Activated T-cell treated with anti-CD3 and anti-CD28 coated beads for 1 hour (primary cell): ENCODE data around the gene CMBL.
"Not testable (repeated sequence)": the region's sequence is repeated elsewhere in the genome, so short reads cannot be mapped to it uniquely, and the experiment has no call there.

Experiments
- DNase-seq: peaks from one replicate; pipeline ENCODE4 v3.0.0-alpha.2; 2020; ENCODE audit warnings: low read depth

Gene CMBL

GRCh38 chr5:10283927-10284635 is 23.6 kb downstream of the CMBL start:
- DNase-seq = peak; percentile 77

DNA sequence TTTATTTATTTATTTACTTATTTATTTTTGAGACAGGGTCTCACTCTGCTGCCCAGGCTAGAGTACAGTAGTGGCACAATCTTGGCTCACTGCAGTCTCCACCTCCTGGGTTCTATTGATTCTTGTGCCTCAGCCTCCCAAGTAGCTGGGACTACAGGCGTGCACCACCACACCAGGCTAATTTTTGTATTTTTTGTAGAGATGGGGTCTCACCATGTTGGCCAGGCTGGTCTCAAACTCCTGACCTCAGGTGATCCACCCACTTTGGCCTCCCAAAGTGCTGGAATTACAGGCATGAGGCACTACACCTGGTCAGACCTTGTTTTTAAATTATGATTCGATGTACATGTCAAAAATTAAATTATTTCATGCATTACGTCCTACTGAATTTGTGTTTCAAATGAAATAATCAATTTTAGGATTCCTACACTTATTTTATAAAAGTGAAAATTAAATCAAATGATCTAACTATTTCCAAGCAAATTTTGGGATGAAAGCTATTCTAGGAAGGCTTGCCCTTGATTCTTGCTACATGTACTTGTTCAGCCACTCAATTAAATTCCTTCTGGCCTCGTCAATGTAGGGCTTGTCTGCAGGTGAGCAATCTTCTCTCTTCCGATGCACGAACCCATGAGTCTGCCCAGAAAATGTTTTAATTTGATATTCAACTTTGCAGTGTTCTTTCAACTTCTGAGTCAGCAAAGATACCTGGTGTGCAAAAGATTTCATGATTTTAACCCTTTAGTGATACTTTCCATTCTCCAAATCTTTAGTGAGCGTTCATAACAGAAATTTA is 27.6 kb downstream of the CMBL start:
- no peak for DNase-seq

- DNase-seq = no peak
These were observed 28.4 kb downstream of the CMBL start for GRCh38 chr5:10279328-10279727.

GRCh38 chr5:10278658-10279279 is 28.9 kb downstream of the CMBL start:
- no peak for DNase-seq

DNA sequence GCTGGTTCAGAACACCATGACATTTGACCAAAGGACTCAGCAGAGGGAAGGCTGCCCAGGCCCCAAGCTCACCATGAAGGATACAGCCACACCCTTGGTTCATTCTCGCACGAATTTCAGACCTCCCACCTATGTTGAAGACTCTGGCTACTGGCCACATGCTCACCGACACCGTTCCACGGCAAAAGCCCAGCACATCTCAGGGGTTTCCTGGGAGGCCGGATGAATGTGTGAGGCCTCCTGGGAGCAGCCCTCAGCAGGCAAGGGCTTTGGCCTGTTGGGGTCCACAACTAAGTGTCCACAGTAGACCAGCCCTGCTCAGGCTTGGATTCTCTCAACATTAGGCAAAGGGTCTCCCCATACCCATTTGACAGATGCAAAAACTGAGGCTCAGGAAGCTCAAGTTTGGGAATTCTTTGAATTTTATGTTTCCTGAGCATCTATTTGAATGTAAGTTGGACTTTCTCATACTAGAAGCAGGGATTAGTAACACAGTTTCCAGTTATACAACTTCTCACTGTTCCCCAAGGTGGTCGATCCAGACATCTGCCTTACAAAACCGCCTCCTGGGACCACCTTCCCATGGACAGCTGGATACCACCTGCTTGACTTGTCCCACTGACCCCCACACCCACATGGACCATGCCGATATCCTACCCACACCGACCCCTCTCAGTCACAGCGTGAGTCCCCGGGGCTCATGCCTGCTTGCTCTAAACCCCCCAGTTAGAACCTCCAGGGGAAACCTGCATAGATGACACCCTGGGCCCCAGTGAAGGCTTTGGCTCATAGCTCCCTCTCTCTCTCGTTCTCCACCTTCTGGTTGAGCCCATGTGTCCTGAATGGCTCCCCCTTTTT is 29.7 kb downstream of the CMBL start:
- DNase-seq = no peak

- DNase-seq = no peak
These were observed 31.0 kb downstream of the CMBL start for GRCh38 chr5:10276691-10277090.

- DNase-seq = no peak
These were observed 31.7 kb downstream of the CMBL start for GRCh38 chr5:10275991-10276390.

DNA sequence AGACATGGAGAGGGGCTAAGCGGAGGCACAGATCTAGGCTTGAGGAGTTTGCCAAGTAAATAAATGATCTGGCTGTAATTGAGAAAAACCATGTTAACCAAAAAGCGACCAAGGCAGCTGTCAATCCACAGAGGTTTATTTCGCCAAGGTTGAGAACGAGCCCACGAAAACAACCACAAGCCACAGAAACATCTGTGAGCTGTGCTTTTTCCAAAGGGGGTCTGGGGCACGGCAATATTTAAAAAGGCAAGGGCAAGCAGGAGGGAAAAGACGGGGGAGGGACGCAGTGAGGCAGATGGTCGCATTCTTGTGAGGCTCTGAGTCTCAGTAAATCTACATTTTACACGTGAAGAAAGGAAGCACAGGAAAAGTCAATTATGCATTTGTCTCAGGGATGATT is 32.2 kb downstream of the CMBL start:
- no peak for DNase-seq

GRCh38 chr5:10272875-10273209 is 34.9 kb downstream of the CMBL start:
- DNase-seq = not testable (repeated sequence)

GRCh38 chr5:10272053-10272874 is 35.4 kb downstream of the CMBL start:
- DNase-seq = no peak

DNA sequence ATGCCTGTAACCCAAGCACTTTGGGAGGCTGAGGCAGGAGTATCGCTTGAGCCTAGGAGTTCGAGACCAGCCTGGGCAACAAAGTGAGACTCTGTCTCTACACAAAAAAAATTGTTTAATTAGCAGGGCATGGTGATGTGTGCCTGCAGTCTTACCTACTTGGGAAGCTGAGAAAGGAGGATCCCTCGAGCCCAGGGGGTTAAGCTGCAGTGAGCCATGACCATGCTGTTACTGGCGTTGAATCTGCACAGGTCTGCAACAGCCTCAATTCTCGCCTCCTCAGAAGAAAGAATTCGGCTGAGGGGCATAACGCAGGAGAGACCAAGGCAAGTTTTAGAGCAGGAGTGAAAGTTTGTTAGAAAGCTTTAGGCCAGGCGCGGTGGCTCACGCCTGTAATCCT is 39.6 kb downstream of the CMBL start:
- no peak for DNase-seq

DNA sequence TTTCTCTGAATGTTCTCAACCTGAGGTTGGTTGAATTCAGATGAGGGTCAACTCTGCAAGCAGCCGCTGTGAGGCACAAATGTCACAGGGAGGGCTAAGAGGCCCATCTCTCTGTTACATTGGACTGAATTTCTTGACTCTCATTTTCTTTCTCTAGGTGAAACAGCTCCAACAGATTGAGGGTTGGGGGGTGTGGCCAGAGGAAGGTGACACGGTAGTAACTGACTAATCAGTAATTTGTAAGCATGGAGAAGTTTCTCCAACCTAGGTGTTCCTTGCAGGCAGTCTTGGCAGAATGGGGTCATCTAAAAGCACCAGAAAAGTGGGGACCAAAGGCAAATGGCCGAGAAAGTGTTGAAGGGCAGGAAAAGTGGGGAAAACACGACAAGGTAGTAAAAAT is 40.9 kb downstream of the CMBL start:
- DNase-seq = no peak

DNA sequence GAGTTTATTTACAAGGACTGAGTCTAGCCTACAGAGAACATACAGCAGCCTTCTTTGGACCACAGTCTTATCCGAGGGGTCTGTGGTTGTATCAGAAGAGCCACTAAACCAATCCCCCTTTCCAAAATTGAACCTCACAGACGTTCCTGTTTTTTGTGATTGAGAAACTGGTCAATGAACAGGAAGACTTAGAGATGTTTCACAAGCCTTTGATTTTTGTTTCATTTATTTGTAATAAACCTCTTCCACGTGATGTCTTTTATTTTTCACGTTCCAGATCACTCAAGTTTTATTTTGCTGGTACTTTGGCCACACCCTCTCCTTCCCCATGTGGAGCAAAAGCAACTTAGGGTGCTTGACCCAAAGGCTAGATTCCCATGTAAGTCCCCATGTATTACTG is 41.6 kb downstream of the CMBL start:
- DNase-seq = no peak

- no peak for DNase-seq
These were observed 42.2 kb downstream of the CMBL start for GRCh38 chr5:10265245-10266109.

DNA sequence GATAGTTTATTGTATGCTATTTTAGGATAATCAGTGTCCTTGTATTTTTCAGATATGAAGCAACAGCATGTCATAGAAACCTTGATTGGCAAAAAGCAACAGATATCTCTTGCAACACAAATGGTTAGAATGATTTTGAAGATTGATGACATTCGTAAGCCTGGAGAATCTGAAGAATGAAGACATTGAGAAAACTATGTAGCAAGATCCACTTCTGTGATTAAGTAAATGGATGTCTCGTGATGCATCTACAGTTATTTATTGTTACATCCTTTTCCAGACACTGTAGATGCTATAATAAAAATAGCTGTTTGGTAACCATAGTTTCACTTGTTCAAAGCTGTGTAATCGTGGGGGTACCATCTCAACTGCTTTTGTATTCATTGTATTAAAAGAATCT is 43.1 kb downstream of the CMBL start:
- DNase-seq = no peak

- DNase-seq = no peak
These were observed 44.7 kb downstream of the CMBL start for GRCh38 chr5:10262995-10263394.

DNA sequence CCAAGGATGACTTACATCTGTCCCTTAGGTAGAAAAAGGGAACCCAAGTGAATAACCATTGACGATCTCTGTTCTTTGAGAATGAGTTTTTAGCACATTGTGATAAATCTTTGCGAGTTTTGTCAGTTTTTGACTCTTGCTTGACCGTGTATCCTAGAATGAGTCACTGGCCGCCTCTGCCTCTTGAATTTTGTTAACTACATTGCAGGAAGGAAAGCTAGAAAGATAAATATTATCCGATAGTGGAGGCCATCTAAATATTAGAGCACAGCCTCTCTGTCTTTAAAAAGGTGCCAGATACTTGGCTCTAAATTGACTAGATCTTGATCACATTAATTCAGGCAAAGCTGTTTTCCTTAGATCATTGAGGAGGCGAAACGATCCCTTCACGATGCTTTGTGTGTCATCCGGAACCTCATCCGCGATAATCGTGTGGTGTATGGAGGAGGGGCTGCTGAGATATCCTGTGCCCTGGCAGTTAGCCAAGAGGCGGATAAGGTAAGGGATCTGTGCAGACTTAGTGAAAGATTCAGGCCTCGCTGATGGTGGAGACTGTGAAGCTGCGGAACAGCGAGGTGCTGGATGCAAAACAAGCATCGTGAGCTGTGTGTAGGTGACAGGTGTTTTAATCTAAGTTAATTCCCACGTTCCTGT is 45.5 kb downstream of the CMBL start:
- no peak for DNase-seq

DNA sequence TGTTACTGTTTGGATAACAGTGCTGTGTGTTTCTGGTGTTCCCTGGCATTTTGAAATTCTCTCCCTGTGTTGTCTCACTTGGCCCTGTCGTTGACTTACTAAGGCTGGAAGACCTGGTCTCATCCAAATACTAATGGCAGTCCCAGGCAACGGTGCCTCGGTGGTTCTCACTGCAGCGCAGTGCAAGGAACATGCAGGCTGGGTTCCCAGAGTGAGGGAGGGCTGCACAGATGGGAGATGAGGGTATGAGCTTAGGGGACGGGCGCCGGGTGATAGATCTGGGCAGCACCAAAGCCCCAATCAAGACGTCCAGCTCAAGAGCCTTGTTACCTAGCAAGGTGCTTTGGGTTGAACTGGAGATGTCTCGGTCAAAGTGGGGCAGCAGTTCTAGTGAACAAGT is 46.6 kb downstream of the CMBL start:
- no peak for DNase-seq

DNA sequence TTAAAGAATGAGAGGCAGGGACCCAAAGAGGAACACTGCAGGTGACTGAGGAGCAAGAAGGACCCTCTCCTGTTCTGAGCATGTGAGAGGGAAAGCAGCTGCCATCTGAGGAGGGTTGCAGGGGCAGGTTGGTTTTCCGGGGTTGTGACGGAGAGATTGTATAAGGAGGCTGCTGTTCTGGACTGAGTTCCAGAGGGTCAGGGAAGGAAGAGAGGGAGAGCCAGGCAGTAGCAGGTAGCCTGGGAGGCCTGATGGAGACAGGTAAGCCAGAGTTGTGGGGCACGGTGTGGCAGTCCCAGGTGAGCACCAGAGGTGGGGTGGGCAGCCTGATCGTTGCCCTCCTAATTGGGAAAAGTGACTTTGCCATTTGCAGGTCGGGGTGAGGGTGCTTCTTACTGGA is 47.8 kb downstream of the CMBL start:
- DNase-seq = no peak

DNA sequence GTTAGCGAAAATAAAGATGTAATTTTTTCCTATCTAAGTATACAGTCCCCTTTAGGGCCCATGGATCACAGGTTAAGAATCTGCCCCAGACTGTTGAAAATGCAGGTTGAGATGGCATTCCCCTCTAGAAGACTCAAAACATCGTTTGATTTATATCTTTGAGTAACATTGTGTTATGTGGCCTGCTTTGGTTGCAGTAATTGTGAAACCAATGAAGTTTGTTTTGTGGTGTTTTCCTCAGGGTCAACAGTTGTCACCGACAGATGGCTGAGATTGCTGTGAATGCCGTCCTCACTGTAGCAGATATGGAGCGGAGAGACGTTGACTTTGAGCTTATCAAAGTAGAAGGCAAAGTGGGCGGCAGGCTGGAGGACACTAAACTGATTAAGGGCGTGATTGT is 49.8 kb downstream of the CMBL start:
- no peak for DNase-seq
